ENCODE data around the gene CCDC121. TPM values are rescaled to one million over a fixed set of nuclear protein-coding genes. Genes with fewer than 3 reads are reported as not detected.
"Not testable (repeated sequence)": the region's sequence is repeated elsewhere in the genome, so short reads cannot be mapped to it uniquely, and the experiment has no call there.

The CCDC121 gene
- total RNA-seq, 1 experiment from 2014 or later, result 10.9 TPM

DNA sequence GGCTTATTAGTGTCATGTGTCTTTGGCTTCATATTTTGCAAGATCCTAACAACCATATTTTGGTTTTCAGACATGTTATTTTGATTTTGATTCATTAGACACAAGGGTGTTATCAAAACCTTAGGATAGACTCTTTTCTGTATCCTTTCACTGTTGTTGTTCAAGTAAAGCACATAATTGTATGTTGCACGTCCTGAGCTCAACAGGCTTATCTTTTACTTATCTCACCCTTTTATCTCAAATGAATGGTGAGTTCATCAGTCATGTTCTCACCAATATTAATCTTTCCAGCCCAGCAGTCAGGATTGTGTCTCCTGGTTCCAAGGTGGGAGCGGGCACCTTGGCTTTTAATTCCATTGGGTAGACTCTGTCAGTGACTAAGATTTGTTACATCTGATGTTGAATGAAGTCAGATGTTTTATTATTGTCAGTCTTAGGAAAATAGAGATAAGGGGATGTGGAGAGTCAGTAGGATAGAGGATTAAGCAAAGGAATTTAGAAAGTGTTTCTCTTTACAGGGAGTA lies 12.0 kb upstream of the CCDC121 start:
- DNase-seq (ENCODE audit: low read depth, low spot score), result no peak
- in situ Hi-C loops (cut with HindIII; ENCODE audit: low pct_unique_long_range_greater_than_20kb, low sequenced_read_pairs), result no loop called here

DNA sequence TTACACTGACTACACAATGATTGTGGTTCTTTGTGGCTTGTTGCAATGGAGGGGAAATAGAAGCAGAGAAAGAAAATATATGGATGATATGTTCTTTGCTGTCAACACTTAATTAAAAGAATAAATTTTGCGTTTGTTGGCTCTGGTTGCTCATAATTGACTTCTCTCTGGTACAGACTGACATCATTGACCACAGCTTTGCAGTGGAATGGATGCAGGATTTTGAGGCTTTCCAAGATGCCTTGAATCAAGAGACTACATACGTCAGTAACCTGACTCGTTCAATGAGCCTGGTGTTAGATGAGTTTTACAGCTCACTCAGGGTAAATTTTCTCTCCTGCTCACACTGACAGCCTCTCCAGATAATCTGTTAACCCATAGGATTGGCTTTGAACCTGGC lies 9.9 kb upstream of the CCDC121 start:
- DNase-seq (ENCODE audit: low read depth, low spot score), result no peak
- in situ Hi-C loops (cut with HindIII; ENCODE audit: low pct_unique_long_range_greater_than_20kb, low sequenced_read_pairs), result no loop called here

DNA sequence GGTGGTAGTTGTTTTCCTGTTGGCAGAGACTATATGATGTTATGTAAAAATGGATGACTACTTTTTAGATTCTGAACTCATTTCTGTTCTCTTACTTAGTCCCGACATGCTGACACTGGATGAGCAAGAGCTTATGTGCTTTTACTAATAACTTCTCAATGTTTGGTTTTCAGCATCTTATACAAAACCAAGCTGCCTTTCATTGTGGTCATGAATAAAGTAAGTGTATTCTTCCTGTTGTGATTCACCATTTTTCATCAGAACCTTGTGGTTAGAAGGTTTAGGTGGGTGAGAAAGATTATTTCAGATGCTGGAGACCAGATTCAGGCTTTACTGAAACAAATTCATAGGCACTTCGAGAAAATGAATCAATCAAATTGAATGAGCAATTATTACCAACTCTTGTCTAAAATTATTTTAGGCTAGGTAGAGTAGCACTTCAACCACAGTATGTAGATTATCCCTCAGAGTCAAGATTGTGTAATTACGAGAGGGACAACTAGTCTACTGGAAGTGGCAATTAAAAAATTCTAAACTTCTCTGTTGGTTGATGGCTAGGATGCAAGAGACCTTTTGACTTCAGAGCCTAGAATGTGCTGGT lies 9.3 kb upstream of the CCDC121 start:
- in situ Hi-C loops (cut with HindIII; ENCODE audit: low pct_unique_long_range_greater_than_20kb, low sequenced_read_pairs), result no loop called here

DNA sequence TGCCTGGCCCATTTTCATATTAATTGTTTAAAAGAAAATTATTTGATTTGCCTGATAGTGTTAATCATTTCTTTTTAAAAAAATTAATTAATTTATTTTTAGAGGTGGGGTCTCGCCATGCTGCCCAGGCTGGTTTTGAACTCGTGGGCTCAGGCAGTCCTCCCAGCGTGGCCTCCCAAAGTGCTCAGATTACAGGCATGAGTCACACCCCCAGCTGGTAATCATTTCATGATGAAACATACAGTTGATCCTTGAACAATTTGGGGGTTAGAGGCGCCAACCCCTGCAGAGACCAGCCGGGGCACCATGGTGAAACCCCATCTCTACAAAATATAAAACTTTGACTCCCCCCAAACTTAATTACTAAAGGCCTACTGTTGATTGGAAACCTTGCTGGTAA lies 8.0 kb upstream of the CCDC121 start:
- no peak for DNase-seq (ENCODE audit: low read depth, low spot score)
- in situ Hi-C loops (cut with HindIII; ENCODE audit: low pct_unique_long_range_greater_than_20kb, low sequenced_read_pairs), result no loop called here

More for the DNA sequence above, 9.3 kb upstream of the CCDC121 start:
- no peak for DNase-seq (ENCODE audit: low read depth, low spot score)

DNA sequence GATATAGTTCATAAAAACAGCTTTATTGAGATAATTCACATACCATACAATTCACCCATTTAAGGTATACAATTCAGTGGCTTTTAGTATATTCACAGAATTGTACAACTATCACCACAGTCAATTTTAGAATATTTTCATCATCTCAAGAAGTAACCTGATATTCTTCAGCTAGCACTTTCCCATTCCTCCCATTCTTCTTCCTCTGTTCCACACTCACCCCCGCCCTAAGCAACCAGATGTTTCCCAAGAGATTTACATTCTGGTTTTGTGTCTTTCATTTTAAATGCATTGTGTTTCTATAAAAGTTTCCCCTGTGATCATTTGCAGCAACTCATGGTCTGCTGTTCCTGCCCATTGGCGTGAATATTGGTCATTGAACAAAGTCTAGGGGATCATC lies 5.5 kb upstream of the CCDC121 start:
- DNase-seq (ENCODE audit: low read depth, low spot score), result no peak
- in situ Hi-C loops (cut with HindIII; ENCODE audit: low pct_unique_long_range_greater_than_20kb, low sequenced_read_pairs), result no loop called here

DNA sequence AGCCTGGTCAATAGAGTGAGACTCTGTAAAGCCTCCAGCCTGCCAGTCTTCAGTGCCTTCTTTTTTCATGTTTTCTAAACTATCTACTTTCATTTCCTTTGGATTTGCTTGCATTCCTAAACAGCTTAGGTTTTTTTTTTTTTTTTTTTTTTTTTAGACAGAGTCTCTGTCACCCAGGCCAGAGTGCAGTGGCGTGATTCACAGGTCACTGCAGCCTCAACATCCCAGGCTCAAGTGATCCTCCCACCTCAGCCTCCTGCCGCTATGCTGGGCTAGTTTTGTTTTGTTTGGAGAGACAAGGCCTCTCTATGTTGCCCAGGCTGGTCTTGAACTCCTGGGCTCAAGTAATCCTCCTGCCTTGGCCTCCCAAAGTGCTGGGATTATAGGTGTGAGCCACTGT lies 1.4 kb upstream of the CCDC121 start:
- in situ Hi-C loops (cut with HindIII; ENCODE audit: low pct_unique_long_range_greater_than_20kb, low sequenced_read_pairs); DNase-seq (ENCODE audit: low read depth, low spot score): not testable (repeated sequence)

DNA sequence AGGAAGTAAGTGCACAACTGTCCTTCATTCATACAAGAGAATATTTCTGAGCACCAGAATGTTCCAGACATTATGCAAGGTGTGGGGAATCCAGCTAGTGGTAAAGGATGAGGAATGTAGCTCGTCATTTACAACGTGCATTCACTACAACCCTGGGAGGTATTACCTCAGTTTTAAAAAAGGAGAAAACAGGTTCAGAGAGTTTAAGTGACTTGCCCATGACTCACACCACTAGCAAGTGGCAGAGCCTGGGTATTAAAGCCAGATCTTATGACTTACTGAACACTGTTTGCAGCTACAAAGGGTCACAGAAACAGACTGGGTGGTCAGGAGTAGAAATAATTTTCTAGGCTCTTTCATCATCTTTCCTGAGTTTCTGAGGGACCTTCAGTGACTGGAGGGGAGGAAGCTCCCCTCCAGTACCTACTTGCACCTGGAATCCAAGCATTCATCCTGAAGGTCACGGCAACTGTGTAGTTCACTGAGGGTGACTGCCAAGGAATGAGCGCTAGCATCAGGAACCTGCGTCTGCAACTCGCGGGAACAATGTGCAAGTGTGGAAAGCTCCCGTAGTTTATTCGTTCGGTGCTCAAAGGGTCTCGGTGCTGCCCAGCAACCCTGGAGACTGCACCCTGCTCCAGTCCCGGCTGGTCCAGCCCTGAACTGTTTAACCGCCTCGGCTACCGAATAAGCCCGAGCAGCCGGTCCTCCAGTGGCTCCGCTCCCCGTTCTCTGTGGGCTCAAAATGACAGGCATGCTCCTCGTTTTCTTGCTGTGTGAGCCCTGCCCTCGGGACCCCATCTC lies 647 bp downstream of the CCDC121 start:
- in situ Hi-C loops (cut with HindIII; ENCODE audit: low pct_unique_long_range_greater_than_20kb, low sequenced_read_pairs), result no loop called here
- DNase-seq (ENCODE audit: low read depth, low spot score), result no peak

DNA sequence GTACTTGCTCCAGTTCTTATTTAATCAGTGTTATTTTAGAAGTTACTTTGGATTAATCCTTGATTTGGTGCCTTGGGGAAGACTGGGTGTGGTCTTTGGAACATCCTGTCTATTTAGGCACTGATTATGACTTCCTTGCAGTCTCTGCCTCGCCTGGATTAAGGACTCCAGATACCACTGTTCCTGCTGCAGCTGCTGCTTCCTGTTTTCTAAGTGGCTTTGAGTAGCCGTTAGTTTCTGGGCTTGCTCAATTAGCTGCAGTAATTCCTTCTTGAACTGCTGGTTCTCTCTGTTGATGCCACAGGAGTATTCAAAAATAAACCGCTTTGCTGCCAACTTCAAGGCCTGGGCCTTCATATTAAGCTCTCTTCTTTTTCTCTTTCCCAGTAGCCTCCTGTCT lies 1.9 kb downstream of the CCDC121 start:
- DNase-seq (ENCODE audit: low read depth, low spot score); in situ Hi-C loops (cut with HindIII; ENCODE audit: low pct_unique_long_range_greater_than_20kb, low sequenced_read_pairs): not testable (repeated sequence)

DNA sequence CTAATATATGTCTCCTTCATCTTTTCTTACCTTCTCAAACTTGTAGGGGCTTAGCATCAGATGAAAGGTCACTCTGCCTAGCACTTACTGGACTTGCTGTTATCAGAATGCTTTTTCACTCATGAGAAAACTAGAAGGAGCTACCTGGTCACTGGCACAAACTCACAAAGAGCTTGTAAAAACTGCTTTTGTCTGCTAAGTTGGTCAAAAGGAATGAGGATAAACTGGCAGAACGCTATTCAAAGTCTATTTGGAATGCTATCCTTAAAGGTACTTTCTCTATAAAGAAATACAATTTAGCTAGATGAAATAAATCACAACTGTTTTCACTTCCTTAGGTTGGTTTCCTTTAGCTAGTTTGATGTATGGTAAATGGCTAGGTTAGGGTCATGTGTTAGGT lies 2.5 kb downstream of the CCDC121 start:
- in situ Hi-C loops (cut with HindIII; ENCODE audit: low pct_unique_long_range_greater_than_20kb, low sequenced_read_pairs); DNase-seq (ENCODE audit: low read depth, low spot score): not testable (repeated sequence)

DNA sequence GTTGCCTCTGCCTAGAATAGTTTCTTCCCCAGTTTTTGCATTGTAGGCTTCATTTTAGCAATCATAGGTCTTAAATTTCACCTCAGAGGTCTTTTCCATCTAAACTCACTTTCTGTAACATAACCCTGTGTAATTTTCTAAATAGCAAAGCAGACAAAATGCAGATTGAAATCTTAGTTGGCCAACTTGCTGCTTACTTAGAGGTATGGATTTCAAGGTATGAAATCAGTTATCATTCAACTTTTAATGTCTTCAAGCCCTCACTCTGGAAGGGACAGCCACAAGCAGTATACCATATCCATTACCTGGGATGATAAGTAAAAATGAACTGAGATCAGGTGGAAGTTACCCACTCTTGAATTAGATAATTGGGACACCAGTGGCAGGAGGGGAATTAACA lies 3.9 kb downstream of the CCDC121 start:
- in situ Hi-C loops (cut with HindIII; ENCODE audit: low pct_unique_long_range_greater_than_20kb, low sequenced_read_pairs), result no loop called here
- no peak for DNase-seq (ENCODE audit: low read depth, low spot score)

DNA sequence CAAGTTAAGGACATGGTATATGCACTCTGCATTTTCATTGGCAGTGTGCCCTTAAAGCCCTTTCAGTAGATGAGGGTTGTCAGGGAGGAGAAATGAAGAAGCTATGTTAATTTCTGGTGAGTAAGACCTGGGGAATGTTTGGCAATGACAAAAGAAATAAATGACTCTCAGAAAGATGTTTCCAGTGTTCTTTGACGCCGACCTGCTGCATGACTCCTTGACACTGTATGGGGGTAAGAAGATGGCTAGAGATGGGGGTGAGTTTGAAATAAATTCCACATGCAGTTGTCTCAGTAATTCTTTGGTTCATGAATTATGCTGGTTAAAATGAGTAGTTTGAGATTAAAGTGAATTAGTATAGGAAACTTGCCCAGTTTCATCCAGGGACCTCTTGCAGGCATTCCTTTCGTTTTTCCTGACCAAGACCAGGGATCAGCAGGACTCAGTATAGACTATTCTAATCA lies 5.9 kb downstream of the CCDC121 start:
- in situ Hi-C loops (cut with HindIII; ENCODE audit: low pct_unique_long_range_greater_than_20kb, low sequenced_read_pairs), result no loop called here

DNA sequence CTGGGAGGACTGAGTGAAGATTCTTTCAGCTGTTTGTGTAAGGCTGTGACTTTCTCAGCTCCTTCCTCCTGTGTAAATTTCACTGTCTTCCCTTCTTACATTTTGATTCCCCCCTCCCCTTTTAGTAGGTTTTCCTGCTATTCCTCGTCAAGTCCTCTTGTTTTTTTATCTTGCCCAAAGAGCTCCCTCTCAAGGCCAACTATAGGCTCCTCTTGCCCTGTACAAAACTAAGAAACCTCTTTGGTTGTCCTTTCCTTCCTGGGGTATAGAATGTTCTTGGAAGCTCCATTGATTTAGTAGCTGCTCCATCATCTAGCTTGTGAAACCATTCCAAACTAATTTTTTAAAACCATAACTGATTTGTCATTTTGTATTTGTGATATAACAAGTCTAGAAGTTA lies 7.3 kb downstream of the CCDC121 start:
- DNase-seq (ENCODE audit: low read depth, low spot score), result peak; percentile 47
- in situ Hi-C loops (cut with HindIII; ENCODE audit: low pct_unique_long_range_greater_than_20kb, low sequenced_read_pairs), result no loop called here

More for the DNA sequence above, 5.9 kb downstream of the CCDC121 start:
- DNase-seq (ENCODE audit: low read depth, low spot score), result no peak

DNA sequence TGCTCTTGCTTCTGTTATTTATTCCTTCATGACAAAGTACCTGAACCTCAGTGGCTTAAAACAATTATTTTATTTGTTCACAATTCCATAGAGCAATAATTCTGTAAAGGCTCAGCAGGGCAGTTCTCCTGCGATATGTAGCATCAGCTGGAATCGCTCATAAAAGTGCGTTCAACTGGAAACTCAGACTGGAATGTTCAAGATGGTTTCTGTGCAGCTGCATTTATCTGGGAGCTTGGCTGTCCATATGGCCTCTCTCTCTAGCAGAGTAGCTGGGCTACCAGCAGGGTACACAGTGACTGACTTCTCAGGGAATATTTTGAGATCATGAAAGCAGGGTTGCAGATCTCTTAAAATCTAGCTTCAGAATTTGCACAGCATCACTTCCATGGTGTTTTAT lies 13.5 kb downstream of the CCDC121 start:
- in situ Hi-C loops (cut with HindIII; ENCODE audit: low pct_unique_long_range_greater_than_20kb, low sequenced_read_pairs), result no loop called here
- no peak for DNase-seq (ENCODE audit: low read depth, low spot score)

DNA sequence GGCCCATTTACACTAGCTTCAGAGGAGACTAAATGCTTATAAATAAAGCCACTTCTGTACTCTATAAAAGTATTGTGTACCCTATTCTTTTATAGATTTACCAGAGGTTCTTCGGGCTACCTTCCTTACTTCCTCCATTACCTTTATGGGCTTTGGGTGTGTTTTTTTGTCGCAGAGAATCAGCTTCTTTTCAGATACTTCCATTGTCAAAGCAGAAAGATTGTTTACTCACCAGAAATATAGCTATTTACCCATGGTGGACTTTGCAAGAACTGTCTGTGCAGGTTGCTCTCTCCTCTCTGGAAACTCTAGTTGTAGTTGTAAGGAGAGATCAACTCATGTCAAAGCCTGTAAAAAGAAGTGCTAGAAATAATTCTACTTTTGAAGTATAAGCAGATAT lies 14.8 kb downstream of the CCDC121 start:
- in situ Hi-C loops (cut with HindIII; ENCODE audit: low pct_unique_long_range_greater_than_20kb, low sequenced_read_pairs), result no loop called here

DNA sequence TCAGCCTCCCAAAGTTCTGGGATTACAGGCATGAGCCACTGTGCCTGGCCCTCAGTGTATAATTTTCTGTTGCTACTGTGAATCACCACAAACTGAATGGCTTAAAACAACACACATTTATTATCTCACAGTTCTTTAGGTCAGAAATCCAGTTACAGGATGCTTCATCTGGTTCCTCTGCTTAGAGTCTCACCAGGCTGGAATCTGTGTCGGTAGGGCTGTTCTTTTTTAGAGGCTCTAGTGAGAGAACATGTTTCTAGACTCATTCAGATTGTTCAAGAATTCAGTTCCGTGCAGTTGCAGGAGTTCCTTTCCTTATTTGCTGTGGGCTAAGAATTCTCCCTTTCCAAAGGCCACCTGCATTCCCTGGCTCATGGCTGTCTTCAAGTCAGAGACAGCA lies 22.2 kb downstream of the CCDC121 start:
- DNase-seq (ENCODE audit: low read depth, low spot score), result no peak
- in situ Hi-C loops (cut with HindIII; ENCODE audit: low pct_unique_long_range_greater_than_20kb, low sequenced_read_pairs), result no loop called here

More for the DNA sequence above, 14.8 kb downstream of the CCDC121 start:
- DNase-seq (ENCODE audit: low read depth, low spot score), result no peak

DNA sequence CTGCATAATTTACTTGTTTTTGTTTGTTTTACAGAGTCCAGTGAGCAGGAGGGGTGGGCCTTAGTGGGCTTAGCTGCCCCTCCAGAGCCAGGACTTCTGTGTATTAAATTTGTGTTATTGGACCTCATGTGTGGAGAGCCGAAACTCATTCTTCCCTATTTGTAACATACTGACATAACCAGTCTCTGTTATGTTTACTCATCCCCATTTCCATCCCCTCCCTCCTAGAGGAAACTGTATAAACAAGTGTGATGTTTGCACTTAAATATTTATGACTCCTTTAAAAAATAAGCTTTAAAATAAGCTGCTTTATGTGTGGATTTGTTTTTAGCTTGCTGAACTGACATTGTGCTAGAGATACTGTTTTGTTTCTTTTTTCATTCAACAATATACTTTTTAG lies 32.2 kb downstream of the CCDC121 start:
- in situ Hi-C loops (cut with HindIII; ENCODE audit: low pct_unique_long_range_greater_than_20kb, low sequenced_read_pairs), result no loop called here
- DNase-seq (ENCODE audit: low read depth, low spot score), result no peak

DNA sequence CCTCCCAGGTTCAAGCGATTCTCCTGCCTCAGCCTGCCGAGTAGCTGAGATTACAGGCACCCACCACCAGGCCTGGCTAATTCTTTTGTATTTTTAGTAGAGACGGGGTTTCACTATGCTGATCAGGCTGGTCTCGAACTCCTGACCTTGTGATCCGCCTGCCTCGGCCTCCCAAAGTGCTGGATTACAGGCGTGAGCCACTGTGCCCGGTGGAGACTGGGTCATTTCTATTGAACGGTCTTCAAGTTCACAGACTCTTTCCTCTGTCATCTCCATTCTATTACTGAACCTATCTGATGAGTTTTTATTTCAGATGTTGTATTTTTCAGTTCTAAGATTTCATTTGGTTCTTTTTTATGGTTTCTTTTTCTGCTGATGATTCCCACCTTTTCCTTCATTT lies 33.4 kb downstream of the CCDC121 start:
- in situ Hi-C loops (cut with HindIII; ENCODE audit: low pct_unique_long_range_greater_than_20kb, low sequenced_read_pairs); DNase-seq (ENCODE audit: low read depth, low spot score): not testable (repeated sequence)

DNA sequence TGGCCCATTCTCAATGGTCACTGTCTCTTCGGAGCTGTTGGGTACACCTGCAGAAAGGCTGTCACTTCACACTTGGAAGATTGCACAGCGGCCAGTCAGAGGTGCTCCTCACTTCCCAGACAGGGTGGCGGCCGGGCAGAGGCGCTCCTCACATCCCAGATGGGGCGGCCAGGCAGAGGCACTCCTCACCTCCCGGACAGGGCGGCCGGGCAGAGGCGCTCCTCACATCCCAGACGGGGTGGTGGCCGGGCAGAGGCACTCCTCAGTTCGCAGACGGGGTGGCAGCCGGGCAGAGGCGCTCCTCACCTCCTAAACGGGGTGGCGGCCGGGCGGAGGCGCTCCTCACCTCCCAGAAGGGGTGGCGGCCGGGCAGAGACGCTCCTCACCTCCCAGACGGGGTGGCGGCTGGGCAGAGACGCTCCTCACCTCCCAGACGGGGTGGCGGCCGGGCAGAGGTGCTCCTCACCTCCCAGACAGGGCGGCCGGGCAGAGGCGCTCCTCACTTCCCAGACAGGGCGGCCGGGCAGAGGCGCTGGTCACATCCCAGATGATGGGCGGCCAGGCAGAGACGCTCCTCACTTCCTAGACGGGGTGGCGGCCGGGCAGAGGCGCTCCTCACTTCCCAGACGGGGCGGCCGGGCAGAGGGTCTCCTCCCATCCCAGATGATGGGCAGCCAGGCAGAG lies 34.6 kb downstream of the CCDC121 start:
- in situ Hi-C loops (cut with HindIII; ENCODE audit: low pct_unique_long_range_greater_than_20kb, low sequenced_read_pairs); DNase-seq (ENCODE audit: low read depth, low spot score): not testable (repeated sequence)

Measured in SK-MEL-5 (cell line).